Mesothelial cell of epicardium (in vitro differentiated cells): ENCODE measurements around the gene P2RY2. TPM values are rescaled to one million over a fixed set of nuclear protein-coding genes. Genes with fewer than 3 reads are reported as not detected.

Experiments used
- DNase-seq, 2 experiments: peaks; one replicate each; pipeline ENCODE4 v3.0.0; 2021; ENCODE audit warnings: low spot score in 2 of 2; ENCODE audit not compliant: unreplicated experiment in 2 of 2
- H3K27ac Mint-ChIP-seq: 2 replicates; pipeline ENCODE4 v1.8.0; 2021; ENCODE audit warnings: mixed read lengths
- H3K27me3 Mint-ChIP-seq: 2 replicates; pipeline ENCODE4 v1.8.0; 2021; ENCODE audit warnings: low read depth, mixed read lengths
- H3K36me3 Mint-ChIP-seq: 2 replicates; pipeline ENCODE4 v1.8.0; 2021; ENCODE audit warnings: mixed read lengths
- H3K4me1 Mint-ChIP-seq: 2 replicates; pipeline ENCODE4 v1.8.0; 2021; ENCODE audit warnings: mixed read lengths
- H3K4me3 Mint-ChIP-seq: 2 replicates; pipeline ENCODE4 v1.8.0; 2021; ENCODE audit warnings: mild to moderate bottlenecking, moderate library complexity, mixed read lengths
- H3K9me3 Mint-ChIP-seq: 2 replicates; pipeline ENCODE4 v1.8.0; 2021; ENCODE audit warnings: mixed read lengths
- total RNA-seq: library from RNA; stranded (reverse); gene quantifications from 3 replicates; pipeline ENCODE4 v1.2.1, GENCODE V29; 2021
- TF ChIP-seq, protein P1 (sequence below): fragments of 200-600 bp; sonication (generic); IDR thresholded peaks from one replicate; pipeline ENCODE4 v1.5.0; 2021; ENCODE audit warnings: antibody characterized with exemption; ENCODE audit not compliant: unreplicated experiment

The P2RY2 gene
- total RNA-seq, 1 donor from 2014 or later = 4.5 TPM

DNA sequence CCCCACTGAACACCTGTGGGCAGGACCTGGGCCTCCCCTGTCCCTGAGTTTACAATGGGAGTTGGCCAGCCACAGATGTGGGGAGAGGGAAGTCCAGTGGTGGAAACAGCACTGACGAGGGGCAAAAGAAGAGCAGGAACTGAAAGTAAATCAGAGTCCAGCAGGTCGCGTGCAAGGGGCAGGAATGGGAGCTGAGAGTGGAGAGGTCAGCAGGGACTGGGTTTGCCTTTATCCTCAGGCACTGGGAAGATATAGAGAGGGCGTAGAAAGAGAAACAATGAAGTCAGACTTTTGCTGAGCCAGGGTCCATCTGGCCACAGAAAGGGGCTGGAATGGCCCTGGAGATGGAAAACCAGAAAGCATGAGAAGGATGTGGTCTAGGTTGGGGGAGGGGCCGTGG lies 62.5 kb downstream of the P2RY2 start:
- TF ChIP-seq, protein P1, sequence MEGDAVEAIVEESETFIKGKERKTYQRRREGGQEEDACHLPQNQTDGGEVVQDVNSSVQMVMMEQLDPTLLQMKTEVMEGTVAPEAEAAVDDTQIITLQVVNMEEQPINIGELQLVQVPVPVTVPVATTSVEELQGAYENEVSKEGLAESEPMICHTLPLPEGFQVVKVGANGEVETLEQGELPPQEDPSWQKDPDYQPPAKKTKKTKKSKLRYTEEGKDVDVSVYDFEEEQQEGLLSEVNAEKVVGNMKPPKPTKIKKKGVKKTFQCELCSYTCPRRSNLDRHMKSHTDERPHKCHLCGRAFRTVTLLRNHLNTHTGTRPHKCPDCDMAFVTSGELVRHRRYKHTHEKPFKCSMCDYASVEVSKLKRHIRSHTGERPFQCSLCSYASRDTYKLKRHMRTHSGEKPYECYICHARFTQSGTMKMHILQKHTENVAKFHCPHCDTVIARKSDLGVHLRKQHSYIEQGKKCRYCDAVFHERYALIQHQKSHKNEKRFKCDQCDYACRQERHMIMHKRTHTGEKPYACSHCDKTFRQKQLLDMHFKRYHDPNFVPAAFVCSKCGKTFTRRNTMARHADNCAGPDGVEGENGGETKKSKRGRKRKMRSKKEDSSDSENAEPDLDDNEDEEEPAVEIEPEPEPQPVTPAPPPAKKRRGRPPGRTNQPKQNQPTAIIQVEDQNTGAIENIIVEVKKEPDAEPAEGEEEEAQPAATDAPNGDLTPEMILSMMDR = no peak
- Mint-ChIP-seq H3K4me3 (no peak overlapping the region), H3K4me1 (peaks cover 4% of the 10 kb centered on the region), H3K9me3 (no peaks in the 10 kb centered on the region), H3K36me3 (no peaks in the 10 kb centered on the region), H3K27ac (no peak overlapping the region), H3K27me3 (no peaks in the 10 kb centered on the region)
- no peak for DNase-seq

DNA sequence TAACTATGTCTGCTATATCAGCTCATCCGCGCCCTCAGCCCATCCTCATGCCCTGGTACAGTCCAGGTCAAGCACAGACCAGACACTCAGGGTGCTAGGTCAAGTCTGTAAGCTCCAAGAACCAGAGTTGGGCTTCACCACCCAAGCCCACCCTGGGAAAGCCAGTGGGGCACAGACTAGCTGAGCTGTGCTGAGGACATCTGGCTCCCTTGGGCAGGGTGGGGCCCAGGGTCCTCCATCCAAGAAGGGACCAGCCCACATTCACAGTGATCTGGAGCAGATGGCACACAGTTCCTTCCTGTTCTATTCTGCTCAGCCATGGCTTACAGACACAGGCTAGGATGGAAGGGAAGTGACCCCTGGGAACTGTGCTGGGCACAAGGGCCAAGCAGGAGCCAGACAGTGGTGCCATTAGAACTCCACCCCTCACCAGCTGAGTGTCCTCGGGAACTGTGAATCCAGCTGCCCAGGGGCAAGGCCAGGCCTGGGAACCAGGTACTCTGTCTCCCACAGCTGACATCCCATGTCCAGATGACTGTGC lies 63.2 kb downstream of the P2RY2 start:
- TF ChIP-seq, protein P1 = no peak
- no peak for DNase-seq
- Mint-ChIP-seq H3K36me3 (no peaks in the 10 kb centered on the region), H3K4me1 (peaks cover 4% of the 10 kb centered on the region), H3K27me3 (no peaks in the 10 kb centered on the region), H3K27ac (no peak overlapping the region), H3K9me3 (no peaks in the 10 kb centered on the region), H3K4me3 (no peak overlapping the region)

DNA sequence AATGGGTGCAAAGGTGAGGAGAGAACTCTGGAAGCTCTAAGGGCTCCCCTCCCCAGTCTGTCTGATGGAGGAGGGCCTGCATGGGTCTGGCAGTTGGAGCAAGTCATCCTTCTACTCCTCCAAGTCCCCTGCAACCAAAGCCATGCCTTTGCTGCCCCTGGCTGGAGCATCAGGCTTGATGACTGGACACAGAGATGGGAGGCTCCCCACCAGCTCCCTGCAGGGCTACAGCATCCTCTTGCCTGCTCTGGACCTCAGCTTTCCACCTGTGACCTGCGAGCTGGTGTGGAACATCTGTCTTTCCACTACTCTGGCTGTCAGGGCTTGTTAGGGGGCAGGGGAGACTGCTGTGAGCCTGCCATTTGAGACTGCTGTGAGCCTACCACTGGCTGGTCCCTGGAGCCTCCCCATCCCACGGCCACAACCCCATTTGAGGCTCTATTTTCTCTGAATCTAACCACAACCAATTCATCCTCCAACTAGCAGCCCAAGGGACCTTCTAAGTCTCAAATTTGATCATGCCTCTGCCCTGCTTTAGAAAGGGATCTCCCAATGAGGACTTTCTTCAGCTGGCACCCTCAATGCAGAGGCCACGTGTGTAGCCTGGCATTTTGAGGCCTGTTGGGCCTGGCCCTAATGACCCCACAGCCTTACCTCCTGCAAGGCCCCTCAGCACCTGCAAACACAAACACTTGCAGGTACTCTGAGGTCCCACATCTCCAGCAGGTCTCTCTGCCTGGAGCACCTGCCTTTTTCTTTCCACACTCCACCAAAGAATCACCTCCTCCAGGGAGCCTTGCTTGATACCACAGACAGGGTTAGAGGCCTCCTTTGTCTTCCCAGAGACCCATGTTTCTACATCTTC lies 63.9 kb downstream of the P2RY2 start:
- DNase-seq = no peak
- TF ChIP-seq, protein P1 = no peak
- H3K27ac Mint-ChIP-seq = no peak overlapping the region
- H3K27me3 Mint-ChIP-seq = no peaks in the 10 kb centered on the region
- no peaks in the 10 kb centered on the region for H3K36me3 Mint-ChIP-seq
- peaks cover 5% of the 10 kb centered on the region for H3K4me1 Mint-ChIP-seq
- H3K4me3 Mint-ChIP-seq = no peak overlapping the region
- H3K9me3 Mint-ChIP-seq = no peaks in the 10 kb centered on the region

DNA sequence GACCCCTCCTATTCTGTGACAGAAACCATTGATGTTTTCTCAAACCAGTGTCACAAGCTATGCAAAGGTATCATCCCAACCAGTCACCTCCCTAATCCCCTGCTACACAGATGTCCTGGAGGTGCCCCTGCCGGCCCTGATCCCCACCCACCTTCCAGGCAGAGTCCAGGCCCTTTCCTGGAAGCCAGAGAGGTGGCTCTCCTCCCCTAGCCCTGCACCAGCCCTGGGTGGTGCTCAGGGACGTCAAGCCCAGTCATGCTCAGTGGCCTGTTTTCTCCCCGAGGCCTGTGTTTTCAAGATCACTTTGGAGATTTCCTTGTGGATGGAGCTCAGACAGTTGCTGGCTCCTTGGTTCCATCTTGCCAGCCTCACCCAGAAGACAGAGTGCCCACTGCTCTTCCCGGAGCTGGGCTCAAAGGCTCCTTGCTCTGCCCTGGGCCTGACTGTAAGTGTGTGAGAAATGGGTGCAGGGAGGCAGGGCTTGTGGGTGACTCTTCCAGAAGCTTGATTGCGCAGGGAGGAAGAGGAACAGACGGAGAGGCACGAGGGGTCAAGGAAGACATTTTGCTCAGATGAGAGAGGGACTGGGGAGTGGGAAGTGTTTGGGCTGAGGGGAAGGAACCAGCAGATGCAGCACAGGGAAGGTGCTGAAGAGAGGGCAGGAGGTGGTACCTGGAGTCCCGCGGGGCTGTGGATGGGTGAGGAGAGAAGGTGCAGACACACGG lies 65.4 kb downstream of the P2RY2 start:
- Mint-ChIP-seq H3K27me3 (no peaks in the 10 kb centered on the region), H3K9me3 (no peaks in the 10 kb centered on the region), H3K27ac (no peak overlapping the region), H3K4me3 (no peak overlapping the region), H3K36me3 (no peaks in the 10 kb centered on the region), H3K4me1 (peaks cover 16% of the 10 kb centered on the region)
- no peak for DNase-seq
- TF ChIP-seq, protein P1 = no peak

DNA sequence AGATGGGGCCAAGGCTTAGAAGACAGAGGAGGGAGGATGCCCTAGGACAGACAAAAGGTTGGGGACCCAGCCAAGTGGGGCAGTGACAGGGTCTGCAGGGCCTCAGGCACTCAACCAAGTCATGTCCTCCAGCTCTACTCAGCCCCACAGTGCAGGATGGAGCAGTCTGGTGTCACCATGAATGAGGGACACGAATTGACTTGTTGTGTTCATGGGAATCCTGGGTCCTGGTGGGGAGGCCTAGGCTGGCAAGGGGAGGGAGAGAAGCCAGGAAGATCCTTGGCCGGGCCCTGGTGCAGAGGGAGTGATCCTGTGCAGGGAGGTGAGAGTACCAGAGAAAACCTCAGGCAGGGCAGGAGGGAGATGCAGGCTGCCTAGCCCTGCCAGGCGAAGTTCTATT lies 66.0 kb downstream of the P2RY2 start:
- no peak overlapping the region for H3K4me3 Mint-ChIP-seq
- H3K27ac Mint-ChIP-seq = no peak overlapping the region
- DNase-seq = no peak
- TF ChIP-seq, protein P1 = no peak
- H3K4me1 Mint-ChIP-seq = peaks cover 20% of the 10 kb centered on the region
- H3K9me3 Mint-ChIP-seq = no peaks in the 10 kb centered on the region
- no peaks in the 10 kb centered on the region for H3K36me3 Mint-ChIP-seq
- no peaks in the 10 kb centered on the region for H3K27me3 Mint-ChIP-seq
